ENCODE measurements around the gene VKORC1L1.
A peak's percentile ranks its signal among the peaks of the same experiment; 100 is the strongest.
"Not testable (repeated sequence)": the region's sequence is repeated elsewhere in the genome, so short reads cannot be mapped to it uniquely, and the experiment has no call there.

Gene VKORC1L1

GRCh38 chr7:65951837-65952578 is 79.1 kb downstream of the VKORC1L1 start:
- ATAC-seq (no peak), DNase-seq (ENCODE audit: low spot score in 2 of 2) (no peak)
- Mint-ChIP-seq H3K27ac (no peak overlapping the region), H3K9me3 (no peaks in the 10 kb centered on the region), H3K36me3 (peaks cover 29% of the 10 kb centered on the region), H3K4me1 (no peaks in the 10 kb centered on the region), H3K4me3 (no peak overlapping the region)

DNA sequence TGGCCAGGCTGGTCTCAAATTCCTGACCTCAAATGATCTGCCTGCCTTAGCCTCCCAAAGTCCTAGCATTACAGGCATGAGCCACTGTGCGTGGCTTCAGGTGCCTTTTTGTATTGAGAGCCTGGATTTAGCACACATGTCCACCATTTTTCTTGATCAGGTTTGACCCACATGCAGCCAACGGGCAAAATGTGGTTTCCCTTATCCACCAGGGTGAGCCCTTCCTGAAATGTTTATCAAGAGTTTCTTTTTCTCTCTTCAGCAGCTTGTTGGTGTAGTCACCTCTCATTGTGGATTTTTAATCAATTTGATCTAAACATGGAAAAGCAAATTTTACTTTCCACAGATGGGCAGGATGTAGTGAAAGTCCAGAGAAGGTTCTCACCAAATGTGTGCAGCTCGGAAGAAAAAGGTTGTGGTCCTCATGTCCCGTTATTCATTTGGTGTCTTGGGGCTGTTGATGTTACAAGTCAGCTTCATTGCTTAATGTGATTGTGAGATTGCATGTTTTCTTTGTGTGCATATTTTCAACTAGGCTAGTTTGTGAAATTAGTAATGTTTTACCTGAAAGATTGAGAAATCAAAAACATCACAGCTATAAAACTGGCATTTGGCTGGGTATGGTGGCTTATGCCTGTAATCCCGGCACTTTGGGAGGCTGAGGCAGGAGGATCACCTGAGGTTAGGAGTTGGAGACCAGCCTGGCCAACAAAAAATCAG is 80.3 kb downstream of the VKORC1L1 start:
- H3K4me3 Mint-ChIP-seq = no peak overlapping the region
- no peak for DNase-seq (ENCODE audit: low spot score in 2 of 2)
- H3K36me3 Mint-ChIP-seq = peaks cover 41% of the 10 kb centered on the region
- H3K9me3 Mint-ChIP-seq = no peaks in the 10 kb centered on the region
- no peak for ATAC-seq
- no peaks in the 10 kb centered on the region for H3K4me1 Mint-ChIP-seq
- no peak overlapping the region for H3K27ac Mint-ChIP-seq

- Mint-ChIP-seq H3K4me3 (no peak overlapping the region), H3K36me3 (peaks cover 49% of the 10 kb centered on the region)
- DNase-seq (ENCODE audit: low spot score in 2 of 2) = no peak
Observed at GRCh38 chr7:65953890-65954450, 81.1 kb downstream of the VKORC1L1 start.

DNA sequence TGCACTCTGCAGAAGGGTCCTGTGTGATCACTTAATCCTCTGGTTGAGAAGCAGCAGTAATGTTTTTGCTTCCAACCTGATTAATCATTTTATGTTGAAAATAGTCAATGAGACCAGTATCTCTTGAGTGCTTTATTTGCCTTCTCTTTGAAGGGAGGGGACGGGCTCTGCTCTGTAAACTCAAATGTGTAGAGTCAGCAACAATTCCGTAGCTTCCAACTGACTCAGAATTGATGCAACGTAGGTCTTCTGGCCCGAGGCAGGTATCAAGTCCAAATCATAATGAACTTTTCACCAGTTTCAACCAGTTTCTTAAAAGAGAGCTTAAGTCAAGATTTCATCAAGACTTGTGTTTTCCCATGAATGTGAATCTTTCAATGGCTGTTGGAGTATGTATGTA is 82.8 kb downstream of the VKORC1L1 start:
- no peak for DNase-seq (ENCODE audit: low spot score in 2 of 2)
- Mint-ChIP-seq H3K4me3 (no peak overlapping the region), H3K9me3 (no peaks in the 10 kb centered on the region), H3K36me3 (peaks cover 66% of the 10 kb centered on the region), H3K27ac (no peak overlapping the region), H3K4me1 (no peaks in the 10 kb centered on the region)
- no peak for ATAC-seq

More at GRCh38 chr7:65953890-65954450, 81.1 kb downstream of the VKORC1L1 start:
- Mint-ChIP-seq H3K9me3 (no peaks in the 10 kb centered on the region), H3K4me1 (no peaks in the 10 kb centered on the region), H3K27ac (no peak overlapping the region)
- ATAC-seq = no peak

DNA sequence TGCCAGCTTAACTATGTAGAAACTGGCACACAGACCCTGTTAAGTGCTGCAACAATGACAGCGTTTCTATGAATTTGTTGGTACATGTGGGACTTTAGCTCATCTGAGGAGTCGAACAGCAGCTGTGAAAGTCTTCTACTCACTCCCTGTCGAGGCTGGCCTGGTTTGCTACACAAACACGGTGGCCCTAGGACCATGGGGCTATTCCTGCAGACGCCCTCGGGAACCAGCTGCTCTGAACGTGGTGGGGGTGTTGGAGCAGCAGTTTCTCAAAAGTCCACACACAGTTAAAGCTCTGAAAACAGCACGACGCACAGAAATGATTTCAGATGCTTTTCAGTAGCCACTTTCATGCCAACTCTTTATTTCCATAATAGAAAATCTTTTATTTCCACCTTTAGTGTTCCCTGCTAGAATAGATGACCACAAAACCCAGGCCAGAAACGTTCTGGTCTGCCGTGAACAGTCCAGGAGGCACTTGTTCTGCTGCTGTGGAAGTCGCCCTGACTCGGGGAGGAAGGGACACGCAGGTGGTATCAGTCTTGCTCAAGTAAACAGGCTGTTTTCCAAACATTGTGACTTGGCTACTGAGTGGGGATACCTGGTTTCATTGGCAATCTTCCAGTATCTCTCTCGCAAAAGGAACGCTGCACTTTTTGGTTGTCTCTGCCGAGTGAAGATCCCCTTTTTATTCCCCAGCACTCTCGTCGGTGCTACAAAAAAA is 87.6 kb downstream of the VKORC1L1 start:
- ATAC-seq (no peak), DNase-seq (ENCODE audit: low spot score in 2 of 2) (no peak)
- no peak overlapping the region for H3K4me3 Mint-ChIP-seq
- H3K9me3 Mint-ChIP-seq = no peaks in the 10 kb centered on the region
- peak overlapping the region; percentile 43 for H3K27ac Mint-ChIP-seq
- peaks cover 95% of the 10 kb centered on the region for H3K36me3 Mint-ChIP-seq
- no peaks in the 10 kb centered on the region for H3K4me1 Mint-ChIP-seq

DNA sequence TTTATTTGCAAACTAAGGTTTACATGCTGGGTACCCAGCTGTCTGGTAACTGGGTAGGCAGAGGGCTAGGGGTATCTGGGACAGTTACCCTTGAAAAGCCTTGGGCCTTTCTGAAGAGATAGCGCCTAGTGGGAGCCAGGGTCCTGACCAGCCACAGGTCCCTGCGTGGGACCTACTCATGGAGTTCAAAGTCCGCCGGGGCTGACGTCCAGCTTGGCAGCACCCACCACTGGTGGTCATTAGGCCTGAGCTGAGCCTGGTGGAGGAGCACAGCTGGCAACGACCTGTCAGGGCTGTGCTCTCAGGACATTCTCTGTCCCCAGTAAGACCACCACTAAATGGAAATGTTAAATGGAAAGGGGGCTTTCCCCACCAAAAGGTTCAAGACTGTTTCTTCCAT is 89.2 kb downstream of the VKORC1L1 start:
- ATAC-seq (no peak), DNase-seq (ENCODE audit: low spot score in 2 of 2) (no peak)
- Mint-ChIP-seq H3K4me1 (no peaks in the 10 kb centered on the region), H3K36me3 (peaks cover 98% of the 10 kb centered on the region), H3K9me3 (no peaks in the 10 kb centered on the region), H3K27ac (no peak overlapping the region), H3K4me3 (no peak overlapping the region)

GRCh38 chr7:65964671-65965070 is 91.8 kb downstream of the VKORC1L1 start:
- not testable (repeated sequence) for ATAC-seq; H3K4me1 Mint-ChIP-seq; H3K27ac Mint-ChIP-seq; H3K4me3 Mint-ChIP-seq; DNase-seq (ENCODE audit: low spot score in 2 of 2); H3K9me3 Mint-ChIP-seq
- peaks cover 98% of the 10 kb centered on the region for H3K36me3 Mint-ChIP-seq

GRCh38 chr7:65966146-65966545 is 93.3 kb downstream of the VKORC1L1 start:
- peak overlapping the region; percentile 41 for H3K27ac Mint-ChIP-seq
- H3K4me3 Mint-ChIP-seq = no peak overlapping the region
- H3K9me3 Mint-ChIP-seq = no peaks in the 10 kb centered on the region
- H3K36me3 Mint-ChIP-seq = peaks cover 98% of the 10 kb centered on the region
- no peaks in the 10 kb centered on the region for H3K4me1 Mint-ChIP-seq
- DNase-seq (ENCODE audit: low spot score in 2 of 2) (no peak), ATAC-seq (no peak)

DNA sequence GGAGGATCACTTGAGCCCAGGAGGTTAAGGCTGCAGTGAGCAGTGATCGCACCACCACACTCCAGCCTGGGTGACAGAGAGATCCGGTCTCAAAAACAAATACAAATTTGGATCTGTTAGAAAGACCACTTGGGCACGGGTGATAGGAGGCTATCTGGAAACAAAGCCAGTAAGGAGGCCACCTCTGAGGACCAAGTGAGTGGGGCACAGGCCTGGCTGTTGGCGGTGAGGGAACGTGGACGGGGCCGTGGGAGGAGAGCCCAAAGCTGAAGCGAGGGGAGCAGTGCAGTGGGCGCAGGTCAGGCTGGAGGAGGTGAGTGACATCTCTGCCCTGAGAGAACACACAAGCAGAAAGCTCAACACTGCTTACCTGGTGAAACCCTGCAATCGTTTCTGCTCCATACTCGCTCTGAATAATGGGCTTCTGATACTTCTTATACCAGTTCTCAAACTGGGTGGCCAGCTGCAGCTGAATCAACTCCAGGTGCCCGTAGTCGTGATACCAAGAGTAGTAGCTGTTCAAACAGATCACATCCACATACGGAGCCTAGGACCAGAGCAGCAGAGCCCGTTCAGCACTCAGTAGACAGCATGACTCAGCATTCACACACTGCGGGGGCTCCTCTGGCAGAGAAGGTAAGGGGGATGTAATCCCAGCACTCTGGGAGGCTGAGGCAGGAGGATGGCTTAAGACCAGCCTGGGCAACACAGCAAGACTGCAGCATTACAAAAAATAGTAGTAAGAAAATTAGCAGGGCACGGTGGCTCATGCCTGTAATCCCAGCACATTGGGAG is 94.7 kb downstream of the VKORC1L1 start:
- H3K36me3 Mint-ChIP-seq = peaks cover 100% of the 10 kb centered on the region
- no peaks in the 10 kb centered on the region for H3K9me3 Mint-ChIP-seq
- no peak for ATAC-seq
- no peak overlapping the region for H3K4me3 Mint-ChIP-seq
- H3K27ac Mint-ChIP-seq = peak overlapping the region; percentile 52
- no peak for DNase-seq (ENCODE audit: low spot score in 2 of 2)
- no peaks in the 10 kb centered on the region for H3K4me1 Mint-ChIP-seq

DNA sequence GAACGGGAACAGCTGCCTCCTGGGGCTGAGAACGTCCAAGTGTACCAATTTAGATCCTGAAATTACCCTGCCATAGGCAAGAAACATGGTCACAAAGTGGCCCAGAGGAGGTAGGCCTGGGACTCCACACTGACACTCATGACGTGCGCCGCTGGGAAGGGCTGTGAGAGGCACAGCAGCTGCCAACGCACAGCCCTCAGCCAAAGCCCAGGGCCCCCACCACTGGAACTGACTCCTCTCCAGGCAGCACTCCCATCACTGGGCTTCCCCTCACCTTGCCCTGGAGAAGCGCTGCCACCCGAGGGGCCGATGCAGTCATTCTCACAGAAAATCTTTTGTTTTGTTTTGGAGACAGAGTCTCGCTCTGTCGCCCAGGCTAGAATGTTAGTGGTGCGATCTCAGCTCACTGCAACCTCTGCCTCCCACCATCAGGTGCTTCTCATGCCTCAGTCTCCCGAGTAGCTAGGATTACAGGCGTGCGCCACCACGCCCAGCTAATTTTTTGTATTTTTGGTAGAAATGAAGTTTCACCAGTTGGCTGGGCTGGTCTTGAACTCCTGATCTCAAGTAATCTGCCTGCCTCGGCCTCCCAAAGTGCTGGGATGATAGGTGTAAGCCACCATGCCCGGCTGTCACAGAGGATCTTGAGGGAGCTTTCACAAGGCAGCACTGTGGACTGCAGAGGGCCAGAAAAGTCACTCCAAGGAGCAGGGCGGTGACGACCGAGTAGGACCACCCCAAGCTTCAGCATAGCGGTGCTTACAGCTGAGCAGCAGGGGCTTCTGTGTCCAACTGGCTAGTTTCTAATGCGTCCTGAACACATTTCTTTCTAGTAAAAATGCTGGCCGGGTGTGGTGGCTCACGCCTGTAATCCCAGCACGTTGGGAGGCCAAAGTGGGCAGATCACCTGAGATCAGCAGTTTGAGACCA is 95.6 kb downstream of the VKORC1L1 start:
- Mint-ChIP-seq H3K4me1 (no peaks in the 10 kb centered on the region), H3K9me3 (no peaks in the 10 kb centered on the region), H3K27ac (peak overlapping the region; percentile 67), H3K36me3 (peaks cover 100% of the 10 kb centered on the region), H3K4me3 (no peak overlapping the region)
- ATAC-seq (no peak), DNase-seq (ENCODE audit: low spot score in 2 of 2) (no peak)

DNA sequence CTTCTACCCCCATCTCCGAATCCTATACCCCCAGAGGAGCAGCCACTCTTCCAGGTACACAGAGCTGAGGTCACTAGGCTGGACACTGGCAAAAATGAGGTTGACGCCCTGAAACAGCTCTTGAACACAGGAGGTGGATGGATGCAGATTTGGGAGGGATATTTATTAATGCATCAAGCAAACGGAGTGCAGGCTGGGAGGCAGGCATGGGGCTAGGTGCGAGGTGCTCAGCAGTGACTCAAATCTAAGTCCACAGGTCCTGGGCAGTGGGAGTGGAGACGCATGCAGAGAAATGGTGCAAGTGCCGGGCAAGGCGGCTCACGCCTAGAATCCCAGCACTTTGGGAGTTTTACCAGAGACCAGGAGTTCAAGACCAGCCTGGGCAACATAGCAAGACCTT is 98.1 kb downstream of the VKORC1L1 start:
- no peak for ATAC-seq
- Mint-ChIP-seq H3K9me3 (no peaks in the 10 kb centered on the region), H3K27ac (no peak overlapping the region), H3K4me3 (no peak overlapping the region), H3K4me1 (no peaks in the 10 kb centered on the region), H3K36me3 (peaks cover 92% of the 10 kb centered on the region)
- DNase-seq (ENCODE audit: low spot score in 2 of 2) = no peak

GRCh38 chr7:65972976-65973375 is 100.1 kb downstream of the VKORC1L1 start:
- no peak for ATAC-seq
- Mint-ChIP-seq H3K4me3 (no peak overlapping the region), H3K27ac (no peak overlapping the region), H3K9me3 (no peaks in the 10 kb centered on the region), H3K36me3 (peaks cover 92% of the 10 kb centered on the region), H3K4me1 (no peaks in the 10 kb centered on the region)
- no peak for DNase-seq (ENCODE audit: low spot score in 2 of 2)

GRCh38 chr7:65974191-65974801 is 101.4 kb downstream of the VKORC1L1 start:
- H3K4me3 Mint-ChIP-seq = no peak overlapping the region
- H3K4me1 Mint-ChIP-seq = no peaks in the 10 kb centered on the region
- DNase-seq (ENCODE audit: low spot score in 2 of 2) (no peak), ATAC-seq (no peak)
- peaks cover 92% of the 10 kb centered on the region for H3K36me3 Mint-ChIP-seq
- peak overlapping the region; percentile 12 for H3K27ac Mint-ChIP-seq
- no peaks in the 10 kb centered on the region for H3K9me3 Mint-ChIP-seq

DNA sequence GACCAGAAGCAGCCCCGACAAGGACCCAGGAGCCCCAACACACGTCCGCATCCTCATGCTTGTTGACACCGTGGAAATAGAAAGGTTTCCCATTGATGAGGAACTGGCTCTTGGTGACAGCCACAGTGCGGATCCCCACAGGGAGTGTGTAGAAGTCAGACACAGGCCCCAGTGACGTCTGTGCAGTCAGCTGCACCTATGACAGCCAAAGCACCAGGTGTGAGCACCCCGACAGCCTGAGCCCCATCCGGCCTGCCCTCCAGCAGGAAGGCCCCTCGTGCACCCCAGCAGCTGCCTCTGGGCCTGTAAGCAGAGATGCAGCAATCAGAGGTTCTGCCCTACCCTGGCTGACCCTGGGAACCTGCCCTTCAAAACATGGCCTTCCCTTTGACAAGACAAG is 102.0 kb downstream of the VKORC1L1 start:
- ATAC-seq = no peak
- no peak for DNase-seq (ENCODE audit: low spot score in 2 of 2)
- Mint-ChIP-seq H3K27ac (no peak overlapping the region), H3K36me3 (peaks cover 90% of the 10 kb centered on the region), H3K4me1 (no peaks in the 10 kb centered on the region), H3K4me3 (no peak overlapping the region), H3K9me3 (no peaks in the 10 kb centered on the region)
